GM12872 (cell line): ENCODE measurements around the gene OMP.

Experiments
- CTCF ChIP-seq: IDR thresholded peaks from 3 replicates; pipeline ENCODE4 v1.5.1; 2011; ENCODE audit warnings: low read depth, mild to moderate bottlenecking, low read length, moderate library complexity; ENCODE audit not compliant: insufficient read depth

Gene OMP

GRCh38 chr11:77057938-77058474 lies 44.6 kb upstream of the OMP start:
- TF ChIP-seq CTCF = no peak

DNA sequence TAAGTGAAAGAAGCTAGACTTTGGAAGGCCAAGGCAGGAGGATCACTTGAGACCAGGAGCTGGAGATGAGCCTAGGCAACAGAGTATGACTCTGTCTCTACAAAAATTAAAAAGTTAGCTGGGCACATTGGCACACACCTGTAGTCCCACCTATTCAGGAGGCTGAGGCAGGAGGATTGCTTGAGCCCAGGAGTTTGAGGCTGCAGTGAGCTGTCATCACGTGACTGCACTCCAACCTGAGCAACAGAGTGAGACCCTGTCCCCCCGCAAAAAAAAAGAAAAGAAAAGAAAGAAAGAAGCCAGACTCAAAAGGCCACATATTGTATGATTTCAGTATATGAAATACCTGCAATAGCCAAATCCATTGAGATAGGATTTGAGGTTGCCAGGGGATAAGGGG lies 43.7 kb upstream of the OMP start:
- no peak for TF ChIP-seq CTCF

GRCh38 chr11:77059806-77060205 lies 42.8 kb upstream of the OMP start:
- no peak for TF ChIP-seq CTCF

DNA sequence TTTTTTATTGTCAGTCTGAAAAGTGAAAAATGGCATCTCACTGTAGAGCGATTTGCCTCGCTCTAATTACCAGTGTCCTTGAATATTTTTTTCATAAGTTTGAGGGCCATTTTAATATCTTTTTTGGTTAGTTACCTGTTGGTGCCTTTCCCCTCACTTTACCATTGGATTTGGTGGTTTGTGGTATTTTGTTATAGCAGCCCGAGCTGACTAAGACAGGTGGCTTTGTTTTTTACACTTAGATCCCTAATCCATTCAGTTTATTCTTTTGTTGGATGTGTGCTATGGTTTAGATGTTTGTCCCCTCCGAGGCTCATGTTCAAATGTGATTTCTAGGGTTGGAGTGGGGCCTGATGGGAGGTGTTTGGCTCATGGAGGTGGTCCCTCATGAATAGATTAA lies 42.4 kb upstream of the OMP start:
- TF ChIP-seq CTCF = no peak

DNA sequence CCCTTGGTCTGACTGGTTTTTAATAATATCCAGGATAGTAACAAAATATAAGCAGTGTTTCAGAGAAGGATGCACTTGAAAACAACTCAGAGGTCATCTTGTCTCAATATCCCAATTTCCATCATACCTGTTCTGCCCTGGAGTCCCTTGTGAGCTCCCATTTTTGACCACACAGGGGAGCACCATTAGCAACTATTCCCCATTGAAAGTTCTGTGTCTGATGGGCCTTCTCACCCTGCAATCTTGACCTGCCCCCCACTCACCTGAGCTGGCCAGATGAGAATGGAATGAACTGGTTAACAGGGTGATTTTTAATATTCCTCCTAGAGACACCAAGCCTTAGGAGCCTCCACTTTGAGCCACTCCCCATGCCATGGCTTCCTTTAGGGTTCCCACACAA lies 39.7 kb upstream of the OMP start:
- peak; percentile 15; the same call in 1 of the 3 replicates for TF ChIP-seq CTCF

GRCh38 chr11:77063407-77063806 lies 39.2 kb upstream of the OMP start:
- TF ChIP-seq CTCF = no peak

- TF ChIP-seq CTCF = no peak
Observed at GRCh38 chr11:77063861-77064260, 38.8 kb upstream of the OMP start.
